Endothelial cell (in vitro differentiated cells): ENCODE measurements around the gene NTM. TPM values are rescaled to one million over a fixed set of nuclear protein-coding genes. Genes with fewer than 3 reads are reported as not detected.
"Not testable (repeated sequence)": the region's sequence is repeated elsewhere in the genome, so short reads cannot be mapped to it uniquely, and the experiment has no call there.

Experiments used
- DNase-seq: peaks from one replicate; pipeline ENCODE4 v3.0.0; 2021; ENCODE audit warnings: low spot score
- H3K27ac Mint-ChIP-seq: one replicate; pipeline ENCODE4 v1.8.0; 2021; ENCODE audit warnings: mixed read lengths, inconsistent platforms; ENCODE audit not compliant: unreplicated experiment
- H3K27me3 Mint-ChIP-seq: one replicate; pipeline ENCODE4 v1.8.0; 2021; ENCODE audit warnings: mild to moderate bottlenecking, moderate library complexity, mixed read lengths, inconsistent platforms; ENCODE audit not compliant: unreplicated experiment
- H3K36me3 Mint-ChIP-seq: one replicate; pipeline ENCODE4 v1.8.0; 2021; ENCODE audit warnings: mild to moderate bottlenecking, low read depth, mixed read lengths, inconsistent platforms; ENCODE audit not compliant: unreplicated experiment
- H3K4me1 Mint-ChIP-seq: one replicate; pipeline ENCODE4 v1.8.0; 2021; ENCODE audit warnings: mild to moderate bottlenecking, mixed read lengths, inconsistent platforms; ENCODE audit not compliant: unreplicated experiment
- H3K4me3 Mint-ChIP-seq: one replicate; pipeline ENCODE4 v1.8.0; 2021; ENCODE audit warnings: mild to moderate bottlenecking, mixed read lengths, inconsistent platforms; ENCODE audit not compliant: unreplicated experiment
- H3K9me3 Mint-ChIP-seq: one replicate; pipeline ENCODE4 v1.8.0; 2021; ENCODE audit warnings: mixed read lengths, inconsistent platforms; ENCODE audit not compliant: unreplicated experiment
- CTCF ChIP-seq: fragments of 200-600 bp; sonication (generic); IDR thresholded peaks from one replicate; pipeline ENCODE4 v1.5.0; 2021; ENCODE audit warnings: antibody characterized with exemption; ENCODE audit not compliant: unreplicated experiment
- total RNA-seq: library from RNA; stranded (reverse); fragmentation: NEBNext Ultra II Directional; extraction: Animal tissue kit (Norgen Biotek cat#: 25700); gene quantifications from one replicate; pipeline ENCODE4 v1.2.1, GENCODE V29; 2021; ENCODE audit not compliant: unreplicated experiment

The NTM gene
- total RNA-seq, 1 donor from 2014 or later = 3.6 TPM

GRCh38 chr11:131418189-131418588 lies 47.8 kb downstream of the NTM start:
- Mint-ChIP-seq H3K4me3 (no peak overlapping the region), H3K9me3 (no peaks in the 10 kb centered on the region), H3K27ac (no peak overlapping the region), H3K27me3 (no peaks in the 10 kb centered on the region), H3K4me1 (peaks cover 3% of the 10 kb centered on the region), H3K36me3 (no peaks in the 10 kb centered on the region)
- DNase-seq = no peak
- no peak for TF ChIP-seq CTCF

GRCh38 chr11:131421066-131421855 lies 50.8 kb downstream of the NTM start:
- DNase-seq = no peak
- TF ChIP-seq CTCF = no peak
- no peak overlapping the region for H3K27ac Mint-ChIP-seq
- H3K27me3 Mint-ChIP-seq = no peaks in the 10 kb centered on the region
- H3K9me3 Mint-ChIP-seq = no peaks in the 10 kb centered on the region
- no peaks in the 10 kb centered on the region for H3K36me3 Mint-ChIP-seq
- peaks cover 3% of the 10 kb centered on the region for H3K4me1 Mint-ChIP-seq
- H3K4me3 Mint-ChIP-seq = no peak overlapping the region

DNA sequence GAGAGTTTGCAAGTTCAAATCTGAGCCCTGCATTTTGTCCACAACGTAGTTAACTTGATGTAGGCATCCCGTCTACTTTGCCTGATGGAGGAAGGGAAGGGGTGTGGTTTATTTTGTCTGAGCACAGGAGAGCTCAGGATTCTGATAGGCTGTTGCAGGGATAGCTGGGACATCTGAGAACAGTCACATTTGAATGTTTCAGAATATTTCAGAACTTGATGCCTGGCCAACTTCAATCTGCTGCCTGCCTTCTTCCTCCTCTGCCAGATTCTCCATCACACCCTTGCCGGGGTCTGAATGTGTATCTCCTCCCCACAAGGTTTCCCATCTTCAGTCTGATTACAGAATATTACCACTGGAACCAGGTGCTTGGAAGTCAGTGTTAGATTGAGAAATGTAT lies 51.6 kb downstream of the NTM start:
- no peaks in the 10 kb centered on the region for H3K27me3 Mint-ChIP-seq
- no peaks in the 10 kb centered on the region for H3K36me3 Mint-ChIP-seq
- peaks cover 3% of the 10 kb centered on the region for H3K4me1 Mint-ChIP-seq
- DNase-seq = no peak
- TF ChIP-seq CTCF = no peak
- no peak overlapping the region for H3K4me3 Mint-ChIP-seq
- H3K9me3 Mint-ChIP-seq = no peaks in the 10 kb centered on the region
- no peak overlapping the region for H3K27ac Mint-ChIP-seq

DNA sequence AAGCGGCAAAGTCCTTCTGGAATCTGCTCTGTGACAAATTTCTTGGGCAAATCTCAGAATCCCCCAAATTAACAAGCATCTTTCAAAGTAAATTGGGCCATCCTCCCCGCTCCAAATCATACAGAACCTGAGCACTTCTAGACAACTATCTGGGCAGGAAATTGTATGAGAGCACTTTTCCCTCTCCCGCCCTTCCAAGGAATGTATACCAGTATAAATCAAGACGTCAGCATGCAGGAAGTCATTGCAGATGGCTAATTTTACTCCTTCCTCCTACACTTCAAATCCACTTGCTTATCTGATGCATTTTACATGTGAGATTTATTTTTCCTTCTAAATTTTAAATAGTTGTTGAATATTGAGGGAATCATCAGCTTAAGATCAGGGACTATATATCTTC lies 52.1 kb downstream of the NTM start:
- no peaks in the 10 kb centered on the region for H3K9me3 Mint-ChIP-seq
- H3K27ac Mint-ChIP-seq = no peak overlapping the region
- no peak for DNase-seq
- H3K36me3 Mint-ChIP-seq = no peaks in the 10 kb centered on the region
- peaks cover 3% of the 10 kb centered on the region for H3K4me1 Mint-ChIP-seq
- no peaks in the 10 kb centered on the region for H3K27me3 Mint-ChIP-seq
- H3K4me3 Mint-ChIP-seq = no peak overlapping the region
- TF ChIP-seq CTCF = no peak

DNA sequence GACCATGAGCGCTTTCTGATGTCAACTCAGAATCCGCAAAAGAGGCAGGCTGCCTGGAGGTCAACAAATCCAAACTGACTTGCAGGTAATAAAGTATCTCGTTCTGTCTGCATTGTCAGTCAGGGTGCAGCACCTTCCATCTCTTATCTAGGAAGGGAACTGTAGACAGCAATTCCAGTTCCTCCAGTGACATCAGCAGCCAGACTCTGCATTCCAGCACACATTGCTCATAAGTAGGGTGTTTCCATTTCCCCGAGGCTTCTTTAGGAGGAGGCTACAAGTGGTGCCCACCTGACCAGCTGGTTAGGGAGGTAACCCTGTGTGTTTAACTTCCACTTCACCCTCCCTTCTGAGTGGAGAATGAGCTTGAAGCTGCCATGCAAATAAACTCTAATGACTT lies 53.3 kb downstream of the NTM start:
- no peak for DNase-seq
- Mint-ChIP-seq H3K36me3 (no peaks in the 10 kb centered on the region), H3K9me3 (no peaks in the 10 kb centered on the region), H3K4me1 (peaks cover 3% of the 10 kb centered on the region), H3K27ac (no peak overlapping the region), H3K4me3 (no peak overlapping the region), H3K27me3 (no peaks in the 10 kb centered on the region)
- no peak for TF ChIP-seq CTCF

- H3K4me1 Mint-ChIP-seq, H3K9me3 Mint-ChIP-seq, H3K4me3 Mint-ChIP-seq, H3K36me3 Mint-ChIP-seq, H3K27ac Mint-ChIP-seq, H3K27me3 Mint-ChIP-seq, DNase-seq: not testable (repeated sequence)
Measured at GRCh38 chr11:131424257-131424876, 54.0 kb downstream of the NTM start.
